ENCODE data around the gene OOSP4A. TPM values are rescaled to one million over a fixed set of nuclear protein-coding genes. Genes with fewer than 3 reads are reported as not detected.

Gene OOSP4A
- not detected for total RNA-seq (ENCODE audit: unreplicated experiment)
- long read RNA-seq: 0 reads

- H3K36me3 Mint-ChIP-seq (ENCODE audit: low read depth, unreplicated experiment): no peaks in the 10 kb centered on the region
- peaks cover 18% of the 10 kb centered on the region for H3K4me1 Mint-ChIP-seq (ENCODE audit: unreplicated experiment)
- H3K9me3 Mint-ChIP-seq (ENCODE audit: unreplicated experiment): no peaks in the 10 kb centered on the region
- DNase-seq (ENCODE audit: low spot score): no peak
- TF ChIP-seq, protein P1, sequence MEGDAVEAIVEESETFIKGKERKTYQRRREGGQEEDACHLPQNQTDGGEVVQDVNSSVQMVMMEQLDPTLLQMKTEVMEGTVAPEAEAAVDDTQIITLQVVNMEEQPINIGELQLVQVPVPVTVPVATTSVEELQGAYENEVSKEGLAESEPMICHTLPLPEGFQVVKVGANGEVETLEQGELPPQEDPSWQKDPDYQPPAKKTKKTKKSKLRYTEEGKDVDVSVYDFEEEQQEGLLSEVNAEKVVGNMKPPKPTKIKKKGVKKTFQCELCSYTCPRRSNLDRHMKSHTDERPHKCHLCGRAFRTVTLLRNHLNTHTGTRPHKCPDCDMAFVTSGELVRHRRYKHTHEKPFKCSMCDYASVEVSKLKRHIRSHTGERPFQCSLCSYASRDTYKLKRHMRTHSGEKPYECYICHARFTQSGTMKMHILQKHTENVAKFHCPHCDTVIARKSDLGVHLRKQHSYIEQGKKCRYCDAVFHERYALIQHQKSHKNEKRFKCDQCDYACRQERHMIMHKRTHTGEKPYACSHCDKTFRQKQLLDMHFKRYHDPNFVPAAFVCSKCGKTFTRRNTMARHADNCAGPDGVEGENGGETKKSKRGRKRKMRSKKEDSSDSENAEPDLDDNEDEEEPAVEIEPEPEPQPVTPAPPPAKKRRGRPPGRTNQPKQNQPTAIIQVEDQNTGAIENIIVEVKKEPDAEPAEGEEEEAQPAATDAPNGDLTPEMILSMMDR (IDR thresholded peaks at IDR 0.05; ENCODE audit: unreplicated experiment): no peak
- H3K4me3 Mint-ChIP-seq (ENCODE audit: unreplicated experiment): no peak within 1 kb of the TSS
- H3K27me3 Mint-ChIP-seq (ENCODE audit: unreplicated experiment): peaks cover 2% of the 10 kb centered on the region
- no peak within 1 kb of the TSS for H3K27ac Mint-ChIP-seq (ENCODE audit: unreplicated experiment)
These were observed at the start of gene OOSP4A for GRCh38 chr11:59963733-59964132. TSS of gene OOSP4A (plus strand) at chr11:59964033. CDS start at chr11:59964033, 0 bp downstream.

GRCh38 chr11:59918480-59918879 lies 45.4 kb upstream of the OOSP4A start:
- TF ChIP-seq, protein P1 (IDR thresholded peaks at IDR 0.05; ENCODE audit: unreplicated experiment): no peak
- Mint-ChIP-seq H3K27me3 (ENCODE audit: unreplicated experiment) (peaks cover 2% of the 10 kb centered on the region), H3K4me1 (ENCODE audit: unreplicated experiment) (no peaks in the 10 kb centered on the region), H3K27ac (ENCODE audit: unreplicated experiment) (no peak overlapping the region), H3K9me3 (ENCODE audit: unreplicated experiment) (peaks cover 19% of the 10 kb centered on the region), H3K36me3 (ENCODE audit: low read depth, unreplicated experiment) (peaks cover 37% of the 10 kb centered on the region), H3K4me3 (ENCODE audit: unreplicated experiment) (no peak overlapping the region)
- DNase-seq (ENCODE audit: low spot score): no peak

DNA sequence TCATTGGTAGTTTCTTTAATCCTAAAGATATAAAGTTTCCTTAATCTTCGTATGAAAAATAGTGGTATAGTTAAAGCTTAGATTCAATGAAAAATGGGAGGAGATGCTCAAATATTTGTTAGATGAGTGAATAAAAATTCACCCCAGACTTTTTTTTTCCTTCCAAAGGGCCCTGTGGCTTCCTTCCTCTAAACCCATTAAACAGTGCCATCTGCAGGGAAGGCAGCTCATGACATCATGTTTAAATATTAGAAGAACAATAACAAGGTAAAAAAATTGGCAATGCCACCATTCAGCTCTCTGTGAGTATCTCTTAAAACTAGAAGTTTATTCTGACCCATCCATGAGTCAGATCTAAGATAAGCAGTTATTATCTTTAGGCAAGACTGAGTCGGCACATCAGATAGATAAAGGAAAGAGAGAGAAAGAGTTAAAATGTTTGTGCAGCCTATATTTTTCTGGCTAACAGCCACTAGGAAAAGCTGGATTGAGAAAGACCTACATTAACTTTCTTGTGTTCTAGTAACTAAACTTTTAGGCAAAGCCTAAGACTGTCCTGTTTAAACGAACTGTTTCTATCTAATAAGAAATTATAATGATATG lies 44.7 kb upstream of the OOSP4A start:
- Mint-ChIP-seq H3K27me3 (ENCODE audit: unreplicated experiment) (peaks cover 2% of the 10 kb centered on the region), H3K36me3 (ENCODE audit: low read depth, unreplicated experiment) (peaks cover 41% of the 10 kb centered on the region), H3K4me1 (ENCODE audit: unreplicated experiment) (no peaks in the 10 kb centered on the region), H3K27ac (ENCODE audit: unreplicated experiment) (no peak overlapping the region), H3K4me3 (ENCODE audit: unreplicated experiment) (no peak overlapping the region), H3K9me3 (ENCODE audit: unreplicated experiment) (peaks cover 23% of the 10 kb centered on the region)
- peak; percentile 50 for DNase-seq (ENCODE audit: low spot score)
- TF ChIP-seq, protein P1 (IDR thresholded peaks at IDR 0.05; ENCODE audit: unreplicated experiment): peak; percentile 61

DNA sequence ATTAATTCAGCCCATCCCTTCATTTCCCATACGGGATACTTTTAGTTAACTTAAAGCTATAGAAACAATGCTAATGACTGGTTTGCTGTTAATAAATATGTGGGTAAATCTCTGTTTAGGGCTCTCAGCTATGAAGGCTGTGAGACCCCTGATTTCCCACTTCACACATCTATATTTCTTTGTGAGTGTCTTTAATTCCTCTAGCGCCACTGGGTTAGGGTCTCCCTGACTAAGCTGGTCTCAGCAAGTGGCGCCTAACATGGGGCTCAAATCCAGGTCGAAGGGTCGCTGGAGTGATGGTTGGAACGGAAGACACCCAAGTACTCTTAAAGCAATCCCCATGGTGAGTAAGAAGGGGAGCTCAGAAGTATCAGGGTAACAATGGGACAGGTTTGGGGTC lies 40.0 kb upstream of the OOSP4A start:
- Mint-ChIP-seq H3K27ac (ENCODE audit: unreplicated experiment) (no peak overlapping the region), H3K27me3 (ENCODE audit: unreplicated experiment) (peaks cover 3% of the 10 kb centered on the region), H3K36me3 (ENCODE audit: low read depth, unreplicated experiment) (peaks cover 41% of the 10 kb centered on the region), H3K4me3 (ENCODE audit: unreplicated experiment) (peak overlapping the region; percentile 56), H3K9me3 (ENCODE audit: unreplicated experiment) (peaks cover 26% of the 10 kb centered on the region), H3K4me1 (ENCODE audit: unreplicated experiment) (no peaks in the 10 kb centered on the region)
- TF ChIP-seq, protein P1 (IDR thresholded peaks at IDR 0.05; ENCODE audit: unreplicated experiment): no peak
- peak; percentile 6 for DNase-seq (ENCODE audit: low spot score)

DNA sequence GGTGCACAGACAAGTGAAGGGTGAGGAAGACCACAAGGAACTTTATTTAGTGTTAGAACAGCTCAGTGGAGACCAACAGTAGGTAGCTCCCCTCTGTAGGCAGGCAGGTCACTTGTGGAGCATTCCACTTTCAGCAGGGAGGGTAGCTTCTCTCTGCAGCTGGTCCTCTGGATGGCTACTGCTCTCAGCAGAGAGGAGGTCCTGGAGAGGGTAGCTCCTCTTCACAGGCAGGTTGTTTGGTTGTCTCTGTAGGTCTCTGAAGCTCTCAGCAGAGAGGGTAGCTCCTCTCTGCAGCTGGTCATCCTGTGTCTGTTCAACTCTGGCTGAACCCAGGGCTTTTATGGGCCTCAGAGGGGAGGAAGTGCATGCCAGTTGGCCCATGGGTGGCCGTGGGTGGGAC lies 32.1 kb upstream of the OOSP4A start:
- TF ChIP-seq, protein P1 (IDR thresholded peaks at IDR 0.05; ENCODE audit: unreplicated experiment): no peak
- Mint-ChIP-seq H3K4me3 (ENCODE audit: unreplicated experiment) (no peak overlapping the region), H3K27ac (ENCODE audit: unreplicated experiment) (no peak overlapping the region), H3K4me1 (ENCODE audit: unreplicated experiment) (no peaks in the 10 kb centered on the region), H3K9me3 (ENCODE audit: unreplicated experiment) (peaks cover 4% of the 10 kb centered on the region), H3K27me3 (ENCODE audit: unreplicated experiment) (peaks cover 2% of the 10 kb centered on the region), H3K36me3 (ENCODE audit: low read depth, unreplicated experiment) (peaks cover 24% of the 10 kb centered on the region)
- DNase-seq (ENCODE audit: low spot score): no peak
